GM19463 (cell line): Measurements from ENCODE around the gene NUDCD3.
A peak's percentile ranks its signal among the peaks of the same experiment; 100 is the strongest.

Experiments used
- ATAC-seq: cut with Tn5 transposase; IDR thresholded peaks from one replicate; pipeline ENCODE4 v1.9.1; 2021; ENCODE audit warnings: mild to moderate bottlenecking, moderate library complexity; ENCODE audit not compliant: unreplicated experiment

The NUDCD3 gene

GRCh38 chr7:44482502-44483485, 7.7 kb downstream of the NUDCD3 start:
- ATAC-seq, result no peak

GRCh38 chr7:44477938-44478337, 12.5 kb downstream of the NUDCD3 start:
- ATAC-seq, result no peak

GRCh38 chr7:44477063-44477830, 13.2 kb downstream of the NUDCD3 start:
- no peak for ATAC-seq

GRCh38 chr7:44476313-44476712, 14.1 kb downstream of the NUDCD3 start:
- ATAC-seq, result no peak

- no peak for ATAC-seq
These were observed 17.2 kb downstream of the NUDCD3 start for GRCh38 chr7:44473295-44473694.

- ATAC-seq, result no peak
These were observed 17.6 kb downstream of the NUDCD3 start for GRCh38 chr7:44472843-44473242.

- no peak for ATAC-seq
These were observed 18.6 kb downstream of the NUDCD3 start for GRCh38 chr7:44471850-44472249.

GRCh38 chr7:44471436-44471835, 19.0 kb downstream of the NUDCD3 start:
- ATAC-seq, result no peak

GRCh38 chr7:44470628-44471245, 19.7 kb downstream of the NUDCD3 start:
- no peak for ATAC-seq

- no peak for ATAC-seq
These were observed 20.4 kb downstream of the NUDCD3 start for GRCh38 chr7:44470135-44470479.

GRCh38 chr7:44469461-44470134, 20.9 kb downstream of the NUDCD3 start:
- ATAC-seq, result no peak

GRCh38 chr7:44467217-44467548, 23.3 kb downstream of the NUDCD3 start:
- no peak for ATAC-seq

GRCh38 chr7:44466300-44467216, 23.9 kb downstream of the NUDCD3 start:
- no peak for ATAC-seq

- no peak for ATAC-seq
These were observed 25.0 kb downstream of the NUDCD3 start for GRCh38 chr7:44465490-44465889.

- no peak for ATAC-seq
These were observed 27.2 kb downstream of the NUDCD3 start for GRCh38 chr7:44463169-44463808.

- no peak for ATAC-seq
These were observed 29.1 kb downstream of the NUDCD3 start for GRCh38 chr7:44461387-44461786.

GRCh38 chr7:44460325-44460724, 30.1 kb downstream of the NUDCD3 start:
- peak; percentile 96 for ATAC-seq

- ATAC-seq, result no peak
These were observed 35.3 kb downstream of the NUDCD3 start for GRCh38 chr7:44455155-44455554.

GRCh38 chr7:44454348-44454747, 36.1 kb downstream of the NUDCD3 start:
- no peak for ATAC-seq

GRCh38 chr7:44451123-44451522, 39.3 kb downstream of the NUDCD3 start:
- no peak for ATAC-seq
